HepG2 (cell line): ENCODE measurements around the gene TUBA8. TPM values are rescaled to one million over a fixed set of nuclear protein-coding genes. Genes with fewer than 3 reads are reported as not detected.
A peak's percentile ranks its signal among the peaks of the same experiment; 100 is the strongest.

Experiments
- AKAP8 ChIP-seq: sonication (generic); formaldehyde crosslinking; IDR thresholded peaks from 2 replicates; pipeline ENCODE4 v1.5.1; 2020; ENCODE audit warnings: mild to moderate bottlenecking, missing genetic modification reagents
- ARID3A ChIP-seq: IDR thresholded peaks from 2 replicates; pipeline ENCODE4 v1.6.1; 2012; ENCODE audit warnings: low read depth, low read length, improper control_type of control experiment
- CEBPB ChIP-seq: IDR thresholded peaks from 2 replicates; pipeline ENCODE4 v1.6.1; 2011; ENCODE audit warnings: low read depth, low read length, improper control_type of control experiment, borderline replicate concordance
- DDIT3 ChIP-seq: sonication (generic); formaldehyde crosslinking; IDR thresholded peaks from 2 replicates; pipeline ENCODE4 v1.4.0; 2020; ENCODE audit warnings: mild to moderate bottlenecking, missing genetic modification reagents
- FOXO1 ChIP-seq: sonication (generic); formaldehyde crosslinking; IDR thresholded peaks from 2 replicates; pipeline ENCODE4 v1.4.0; 2020; ENCODE audit warnings: missing genetic modification reagents
- FOXO4 ChIP-seq: sonication (generic); formaldehyde crosslinking; conservative IDR thresholded peaks from 2 replicates; pipeline ENCODE4 v1.8.1; 2023; ENCODE audit warnings: missing genetic modification reagents
- JUN ChIP-seq: sonication (generic); formaldehyde crosslinking; IDR thresholded peaks from 2 replicates; pipeline ENCODE4 v1.4.0; 2020; ENCODE audit warnings: mild to moderate bottlenecking, missing genetic modification reagents
- JUNB ChIP-seq: sonication (generic); formaldehyde crosslinking; IDR thresholded peaks from 2 replicates; pipeline ENCODE4 v1.8.0; 2022; ENCODE audit warnings: missing genetic modification reagents, mild to moderate bottlenecking, borderline replicate concordance
- MXI1 ChIP-seq: IDR thresholded peaks from 3 replicates; pipeline ENCODE4 v1.6.1; 2012; ENCODE audit warnings: low read depth, low read length, inconsistent platforms, borderline replicate concordance
- SALL2 ChIP-seq: sonication (generic); formaldehyde crosslinking; IDR thresholded peaks from 2 replicates; pipeline ENCODE4 v1.8.1; 2023; ENCODE audit warnings: mild to moderate bottlenecking, missing genetic modification reagents, inconsistent platforms
- SAP130 ChIP-seq: IDR thresholded peaks from 2 replicates; pipeline ENCODE4 v1.6.1; 2016; ENCODE audit warnings: low read depth
- TARDBP ChIP-seq: sonication (generic); formaldehyde crosslinking; IDR thresholded peaks from 2 replicates; pipeline ENCODE4 v1.8.0; 2022; ENCODE audit warnings: mild to moderate bottlenecking, missing genetic modification reagents
- TCF7 ChIP-seq: sonication (generic); IDR thresholded peaks from 2 replicates; pipeline ENCODE4 v1.6.1; 2016; ENCODE audit warnings: antibody characterized with exemption, low read depth
- ZBTB21 ChIP-seq: sonication (generic); formaldehyde crosslinking; IDR thresholded peaks from 2 replicates; pipeline ENCODE4 v1.4.0; 2020; ENCODE audit warnings: missing genetic modification reagents
- ZNF3 ChIP-seq: IDR thresholded peaks from 2 replicates; pipeline ENCODE4 v1.7.0; 2017; ENCODE audit warnings: inconsistent platforms
- ZNF441 ChIP-seq: sonication (generic); formaldehyde crosslinking; IDR thresholded peaks from 2 replicates; pipeline ENCODE4 v1.7.0; 2021; ENCODE audit warnings: missing genetic modification reagents, borderline replicate concordance
- ZNF619 ChIP-seq: sonication (generic); formaldehyde crosslinking; IDR thresholded peaks from 2 replicates; pipeline ENCODE4 v1.4.0; 2020; ENCODE audit warnings: mild to moderate bottlenecking, missing genetic modification reagents
- ZNF646 ChIP-seq: sonication (generic); formaldehyde crosslinking; IDR thresholded peaks from 2 replicates; pipeline ENCODE4 v1.9.0; 2021; ENCODE audit warnings: mild to moderate bottlenecking, missing genetic modification reagents
- ZNF704 ChIP-seq: sonication (generic); formaldehyde crosslinking; IDR thresholded peaks from 2 replicates; pipeline ENCODE4 v1.8.1; 2023; ENCODE audit warnings: mild to moderate bottlenecking, inconsistent platforms, moderate library complexity, missing genetic modification reagents, borderline replicate concordance
- polyA plus RNA-seq, 8 experiments: library from polyadenylated mRNA; depleted of rRNA in 3 of 8; stranded (reverse) in 7 of 8; unstranded in 1 of 8; fragments of >200 nt; fragmentation: Illumina TruSeq in 4 of 8; extraction: Trizol in 4 of 8; gene quantifications; 2 replicates each; pipeline versions ENCODE4 v1.2.1 to v1.2.3, GENCODE V29; 2011 to 2016; ENCODE audit warnings: low read depth in 4 of 8, missing spikeins in 1 of 8, mixed read lengths in 1 of 8; ENCODE audit not compliant: insufficient read depth in 1 of 8
- total RNA-seq, 5 experiments: library from RNA; depleted of rRNA; stranded (reverse); fragments of >200 nt; fragmentation: Illumina TruSeq; extraction: Trizol; gene quantifications; 2 replicates each; pipeline ENCODE4 v1.2.3, GENCODE V29; 2016; ENCODE audit warnings: low read depth in 1 of 5

The TUBA8 gene
- total and polyA plus RNA-seq, 2 of the 13 experiments (the other 11 are each of a cell fraction or from before 2014, with no cell fraction given) = 0.35 to 0.69 TPM

- TF ChIP-seq DDIT3 (CRISPR knock-in tag) = no peak
- TF ChIP-seq ZBTB21 = 0 out of 2 replicates have a peak, but pooled peaks have one; percentile 25
- no peak for TF ChIP-seq TCF7
- no peak for TF ChIP-seq FOXO4
- TF ChIP-seq JUNB (CRISPR knock-in tag) = no peak
- TF ChIP-seq FOXO1 (CRISPR knock-in tag) = peak; percentile 68
- TF ChIP-seq ZNF3 (CRISPR knock-in tag) = no peak
- TF ChIP-seq MXI1 = peak; percentile 37; the same call in 1 of the 3 replicates
- TF ChIP-seq AKAP8 = peak; percentile 87; the same call in 1 of the 2 replicates
- TF ChIP-seq CEBPB = no peak
- TF ChIP-seq JUN (CRISPR knock-in tag) = no peak
- peak; percentile 48; the same call in 1 of the 2 replicates for TF ChIP-seq ZNF441 (CRISPR knock-in tag)
- TF ChIP-seq ARID3A = 0 out of 2 replicates have a peak, but pooled peaks have one; percentile 29
- TF ChIP-seq ZNF646 (CRISPR knock-in tag) = no peak
- no peak for TF ChIP-seq ZNF704 (CRISPR knock-in tag)
- 0 out of 2 replicates have a peak, but pooled peaks have one; percentile 33 for TF ChIP-seq TARDBP (CRISPR knock-in tag)
- TF ChIP-seq SAP130 (CRISPR knock-in tag) = peak; percentile 51; the same call in 1 of the 2 replicates
- peak; percentile 73; the same call in 1 of the 2 replicates for TF ChIP-seq ZNF619 (CRISPR knock-in tag)
- peak; percentile 74 for TF ChIP-seq SALL2 (CRISPR knock-in tag)
Observed at GRCh38 chr22:18091916-18092526, 18.6 kb upstream of the TUBA8 start (continued).
